HG03439 (cell line): ENCODE data around the gene CIPC.

ENCODE experiments used
- ATAC-seq: cut with Tn5 transposase; IDR thresholded peaks from one replicate; pipeline ENCODE4 v1.9.1; 2021; ENCODE audit warnings: mild to moderate bottlenecking, moderate library complexity; ENCODE audit not compliant: unreplicated experiment

Gene CIPC

GRCh38 chr14:77069551-77069950 lies 28.5 kb upstream of the CIPC start:
- no peak for ATAC-seq

GRCh38 chr14:77071938-77072388 lies 26.1 kb upstream of the CIPC start:
- no peak for ATAC-seq

- ATAC-seq = no peak
Observed at GRCh38 chr14:77074969-77075368, 23.1 kb upstream of the CIPC start.

GRCh38 chr14:77076113-77076631 lies 21.9 kb upstream of the CIPC start:
- ATAC-seq = no peak

GRCh38 chr14:77077040-77077439 lies 21.0 kb upstream of the CIPC start:
- ATAC-seq = no peak

GRCh38 chr14:77082356-77082755 lies 15.7 kb upstream of the CIPC start:
- no peak for ATAC-seq

- no peak for ATAC-seq
Observed at GRCh38 chr14:77083082-77083481, 15.0 kb upstream of the CIPC start.

- ATAC-seq = no peak
Observed at GRCh38 chr14:77084985-77085384, 13.1 kb upstream of the CIPC start.

- no peak for ATAC-seq
Observed at GRCh38 chr14:77085538-77085937, 12.5 kb upstream of the CIPC start.

- ATAC-seq = no peak
Observed at GRCh38 chr14:77086017-77086727, 11.9 kb upstream of the CIPC start.

GRCh38 chr14:77086951-77087350 lies 11.1 kb upstream of the CIPC start:
- no peak for ATAC-seq

- ATAC-seq = no peak
Observed at GRCh38 chr14:77087631-77088030, 10.4 kb upstream of the CIPC start.

GRCh38 chr14:77088219-77088618 lies 9.8 kb upstream of the CIPC start:
- ATAC-seq = no peak

GRCh38 chr14:77088645-77089044 lies 9.4 kb upstream of the CIPC start:
- no peak for ATAC-seq

- ATAC-seq = no peak
Observed at GRCh38 chr14:77091518-77091917, 6.5 kb upstream of the CIPC start.

- ATAC-seq = no peak
Observed at GRCh38 chr14:77092676-77093075, 5.4 kb upstream of the CIPC start.

- no peak for ATAC-seq
Observed at GRCh38 chr14:77094672-77095284, 3.3 kb upstream of the CIPC start.

- no peak for ATAC-seq
Observed at GRCh38 chr14:77097006-77097699, 905 bp upstream of the CIPC start.

- ATAC-seq = no peak
Observed at GRCh38 chr14:77098529-77099353, 683 bp downstream of the CIPC start.

GRCh38 chr14:77099425-77100167 lies 1.5 kb downstream of the CIPC start:
- ATAC-seq = no peak
